GM04504 (cell line): Measurements from ENCODE around the gene DCLK2.

ENCODE experiments used
- DNase-seq: peaks from one replicate; pipeline ENCODE4 v3.0.0-alpha.2; 2012; ENCODE audit warnings: low read depth

The DCLK2 gene

GRCh38 chr4:150265806-150266205, 187.6 kb downstream of the DCLK2 start:
- DNase-seq = no peak

DNA sequence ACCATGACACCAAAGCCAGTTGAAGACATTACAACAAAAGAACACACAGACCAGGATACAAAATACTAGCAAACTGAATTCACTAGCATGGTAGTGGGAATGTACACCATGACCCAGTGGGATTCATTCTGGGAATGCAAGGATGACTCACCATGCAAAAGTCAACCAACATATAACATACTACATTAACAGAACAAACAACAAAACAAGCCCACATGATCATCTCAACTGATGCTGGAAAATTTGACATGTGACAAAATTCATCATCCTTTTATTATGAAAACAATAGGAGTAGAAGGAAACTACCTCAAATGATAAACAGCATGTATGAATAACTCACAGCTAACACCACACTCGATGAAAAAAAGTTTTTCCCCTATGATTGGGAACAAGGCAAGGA, 190.2 kb downstream of the DCLK2 start:
- no peak for DNase-seq

GRCh38 chr4:150278206-150278605, 200.0 kb downstream of the DCLK2 start:
- DNase-seq = no peak

- DNase-seq = peak; percentile 72
Measured at GRCh38 chr4:150280081-150280895, 202.0 kb downstream of the DCLK2 start.

GRCh38 chr4:150280975-150281374, 202.7 kb downstream of the DCLK2 start:
- DNase-seq = no peak

- peak; percentile 84 for DNase-seq
Measured at GRCh38 chr4:150283689-150284088, 205.4 kb downstream of the DCLK2 start.

DNA sequence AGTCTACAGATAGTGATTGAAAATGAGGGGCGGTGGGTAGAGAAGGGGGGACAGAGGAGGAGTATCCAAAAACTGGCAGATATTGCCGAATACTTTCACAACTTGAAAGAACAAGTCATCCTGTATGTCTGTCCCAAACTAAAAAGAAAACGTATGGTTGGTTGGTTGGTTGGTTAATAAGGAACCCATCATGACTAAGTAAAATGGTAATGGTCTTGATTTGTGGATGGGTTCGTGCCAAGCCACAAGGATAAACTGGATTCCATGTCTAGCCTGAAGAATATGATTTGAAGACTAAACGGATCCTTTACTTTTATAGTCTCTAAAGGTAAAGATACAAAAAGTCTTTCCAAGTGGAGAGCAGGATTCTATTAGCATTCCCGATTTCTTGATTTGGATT, 208.4 kb downstream of the DCLK2 start:
- DNase-seq = no peak

GRCh38 chr4:150289198-150289597, 211.0 kb downstream of the DCLK2 start:
- no peak for DNase-seq

DNA sequence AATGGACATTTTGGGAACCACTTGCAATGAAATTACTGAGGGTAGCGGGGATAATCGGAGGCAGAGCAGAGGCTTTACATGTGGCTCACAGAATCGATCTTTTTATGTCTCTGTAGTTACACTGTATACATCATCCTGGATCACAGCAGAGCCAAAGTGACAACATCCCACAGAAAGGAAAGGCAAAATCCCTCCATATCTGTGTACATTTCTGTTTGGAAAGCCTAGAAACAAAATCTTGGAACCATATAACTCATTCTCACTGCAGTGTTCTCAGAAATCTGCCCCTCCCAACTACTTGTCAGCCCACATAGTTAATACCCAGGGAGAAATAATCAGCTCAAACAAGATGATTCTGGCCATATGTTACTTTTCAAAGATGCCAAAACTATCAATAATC, 211.6 kb downstream of the DCLK2 start:
- DNase-seq = no peak

- DNase-seq = peak; percentile 27
Measured at GRCh38 chr4:150297861-150298474, 219.7 kb downstream of the DCLK2 start.

DNA sequence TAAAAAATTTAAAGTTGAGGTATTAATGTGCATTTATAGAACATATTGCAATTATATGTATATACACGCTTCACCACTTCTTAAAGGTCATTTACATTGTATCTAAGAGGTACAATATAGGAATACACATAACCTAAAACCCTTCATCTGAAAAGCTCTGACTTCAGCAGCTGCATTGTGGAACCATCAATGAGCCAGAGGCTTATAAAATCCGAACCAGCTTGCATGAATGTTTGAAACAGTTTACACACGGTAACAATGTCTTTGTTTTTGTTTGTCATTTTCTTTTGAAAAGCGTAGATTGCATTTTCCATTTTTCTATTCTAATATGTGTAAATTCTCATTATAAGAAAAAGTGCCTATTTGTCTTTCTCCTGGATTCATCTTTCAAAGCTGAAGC, 221.6 kb downstream of the DCLK2 start:
- DNase-seq = no peak

- peak; percentile 73 for DNase-seq
Measured at GRCh38 chr4:150302553-150302952, 224.3 kb downstream of the DCLK2 start.

DNA sequence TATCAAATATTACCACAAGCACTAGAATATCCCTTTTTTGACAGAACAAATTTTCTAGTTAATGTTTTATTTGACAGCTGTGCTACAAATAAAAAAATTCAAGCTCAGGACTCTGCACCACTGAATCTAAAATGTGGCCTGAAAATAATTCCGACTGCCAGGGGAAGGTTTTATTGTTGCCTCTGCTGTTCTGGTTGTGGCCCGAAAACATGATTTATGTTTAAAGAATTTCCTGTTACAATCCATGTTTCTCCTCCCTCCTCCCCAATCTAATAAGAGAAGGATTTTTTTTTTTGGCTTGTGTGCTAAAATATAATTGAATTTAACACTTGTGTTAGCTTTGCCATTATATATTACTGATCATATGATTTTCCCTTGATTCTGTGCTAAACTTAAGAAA, 227.8 kb downstream of the DCLK2 start:
- peak; percentile 24 for DNase-seq

DNA sequence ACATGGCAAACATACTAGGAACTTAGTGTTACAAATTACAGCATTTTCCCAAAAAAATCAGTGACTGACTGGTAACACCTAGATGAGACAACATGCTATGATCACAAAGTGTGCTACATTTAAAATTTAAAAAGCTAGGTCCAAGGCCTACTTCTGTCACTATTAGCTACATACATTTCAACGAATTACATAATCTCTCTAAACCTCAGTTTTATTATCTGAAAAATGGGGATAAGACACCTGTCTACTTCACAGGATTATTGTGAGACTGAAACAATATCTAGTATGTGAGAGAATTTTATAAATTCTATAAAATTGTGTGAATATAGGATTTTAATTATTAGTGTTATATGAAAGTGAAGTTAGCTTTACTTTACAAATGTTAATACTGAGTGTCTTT, 228.5 kb downstream of the DCLK2 start:
- no peak for DNase-seq
